Common myeloid progenitor, CD34-positive (primary cell): ENCODE results near the gene FBXL15.
A peak's percentile ranks its signal among the peaks of the same experiment; 100 is the strongest.

Experiments used
- CTCF ChIA-PET: fragments of 350-600 bp; sonication (Branson Sonifier 250); formaldehyde crosslinking; loops from one replicate; lab custom pipeline; 2021; ENCODE audit warnings: antibody characterized with exemption; lab: Charles Lee
- POLR2A ChIA-PET: fragments of 350-600 bp; sonication (Branson Sonifier 250); formaldehyde crosslinking; loops from one replicate; lab custom pipeline; 2021; ENCODE audit warnings: antibody characterized with exemption; lab: Charles Lee
- DNase-seq, 3 donors: peaks; one replicate each; pipeline versions ENCODE4 v3.0.0 to v3.0.0-alpha.2; 2013
- H3K27ac ChIP-seq, 2 experiments: 1 replicate in 1 of 2; 2 replicates in 1 of 2; pipeline ENCODE4 v1.7.0; 2013; ENCODE audit warnings: inconsistent platforms in 2 of 2, low read length in 2 of 2, mild to moderate bottlenecking in 2 of 2, low read depth in 1 of 2, moderate library complexity in 1 of 2; ENCODE audit not compliant: severe bottlenecking in 2 of 2, insufficient read depth in 1 of 2, poor library complexity in 1 of 2
- H3K27me3 ChIP-seq, 5 experiments: replicated peaks in 2 of 5; 1 replicate in 3 of 5; 2 replicates in 2 of 5; pipeline versions ENCODE4 v1.6.1 to v1.7.0; 2013; ENCODE audit warnings: low read length in 4 of 5, mild to moderate bottlenecking in 2 of 5, moderate library complexity in 2 of 5, inconsistent platforms in 1 of 5; ENCODE audit not compliant: insufficient read depth in 5 of 5, control insufficient read depth in 4 of 5
- H3K36me3 ChIP-seq, 4 experiments: 1 replicate in 2 of 4; 2 replicates in 2 of 4; pipeline versions ENCODE4 v1.6.1 to v1.7.0; 2013; ENCODE audit warnings: low read length in 3 of 4, control low read depth in 1 of 4, mild to moderate bottlenecking in 1 of 4; ENCODE audit not compliant: control insufficient read depth in 4 of 4, insufficient read depth in 4 of 4
- H3K4me1 ChIP-seq, 4 experiments: 1 replicate in 3 of 4; 2 replicates in 1 of 4; pipeline versions ENCODE4 v1.6.1 to v1.7.1; 2013; ENCODE audit warnings: low read length in 3 of 4, mild to moderate bottlenecking in 3 of 4, control low read depth in 1 of 4, inconsistent platforms in 1 of 4, moderate library complexity in 1 of 4; ENCODE audit not compliant: control insufficient read depth in 4 of 4, insufficient read depth in 4 of 4; ENCODE audit errors: control extremely low read depth in 1 of 4
- H3K4me3 ChIP-seq, 7 experiments: 1 replicate in 4 of 7; 2 replicates in 3 of 7; pipeline versions ENCODE4 v1.5.1 to v1.7.0; 2013; ENCODE audit warnings: mild to moderate bottlenecking in 7 of 7, low read length in 6 of 7, moderate library complexity in 6 of 7, inconsistent platforms in 2 of 7, low read depth in 2 of 7, control low read depth in 1 of 7; ENCODE audit not compliant: insufficient read depth in 4 of 7, control insufficient read depth in 1 of 7; ENCODE audit errors: extremely low read depth in 1 of 7
- H3K9me3 ChIP-seq, 5 experiments: 1 replicate in 4 of 5; 2 replicates in 1 of 5; pipeline versions ENCODE4 v1.6.1 to v1.7.1; 2013; ENCODE audit warnings: low read length in 4 of 5, mild to moderate bottlenecking in 2 of 5, inconsistent platforms in 1 of 5, low read depth in 1 of 5, moderate library complexity in 1 of 5; ENCODE audit not compliant: control insufficient read depth in 4 of 5, insufficient read depth in 2 of 5; ENCODE audit errors: control extremely low read depth in 1 of 5
- WGBS: methylation state at CpG from one replicate; pipeline ENCODE4 v1.1.5; 2013; ENCODE audit not compliant: insufficient coverage; 5-methylcytosine and 5-hydroxymethylcytosine counted together

The FBXL15 gene

GRCh38 chr10:102408728-102409603 lies 11.7 kb upstream of the FBXL15 start:
- POLR2A ChIA-PET: interaction anchor here (1.7 to 2.2 kb wide), 2 partner anchors 10 to 13 kb away, joined by 5 to 8 read pairs; partner anchors contain the start of gene NFKB2
- H3K4me3 ChIP-seq: peak overlapping the region; percentile 30 to 77 (median 65)
- H3K36me3 ChIP-seq: no peaks in the 10 kb centered on the region
- DNase-seq: peak in 2 of 3 donors; percentile 76 to 83
- H3K27me3 ChIP-seq: peaks cover 0 to 40% (median 28%) of the 10 kb centered on the region in 5 experiments
- H3K9me3 ChIP-seq: no peaks in the 10 kb centered on the region
- CTCF ChIA-PET: interaction anchor here (1.0 to 5.4 kb wide), 10 partner anchors 6 to 96 kb away, joined by 3 to 20 read pairs (median 6); partner anchors contain the start of gene FBXL15
- 0% methylated on average over 73 of the region's 103 CpGs for WGBS
- peaks cover 0 to 30% (median 22%) of the 10 kb centered on the region in 4 experiments for H3K4me1 ChIP-seq
- no peak overlapping the region for H3K27ac ChIP-seq

- ChIA-PET POLR2A (interaction anchor here (0.5 to 2.2 kb wide), 3 partner anchors 11 to 107 kb away, joined by 3 to 8 read pairs (median 5); partner anchors contain the start of gene NFKB2), CTCF (interaction anchor here (1.0 to 5.4 kb wide), 11 partner anchors 7 to 95 kb away, joined by 3 to 20 read pairs (median 6); partner anchors contain the start of genes FBXL15 and NFKB2)
- Histone ChIP-seq H3K36me3 (no peaks in the 10 kb centered on the region), H3K4me1 (peaks cover 0 to 30% (median 22%) of the 10 kb centered on the region in 4 experiments), H3K27me3 (peaks cover 0 to 40% (median 28%) of the 10 kb centered on the region in 5 experiments), H3K9me3 (no peaks in the 10 kb centered on the region), H3K27ac (no peak overlapping the region), H3K4me3 (peak overlapping the region; percentile 29 to 77 (median 58))
- no peak for DNase-seq
- 30% methylated on average over 13 of the region's 24 CpGs for WGBS
These were observed 10.8 kb upstream of the FBXL15 start for GRCh38 chr10:102409604-102410428.

GRCh38 chr10:102410429-102411073 lies 10.1 kb upstream of the FBXL15 start:
- WGBS: under 1% methylated on average over 32 of the region's 48 CpGs
- CTCF ChIA-PET: interaction anchor here (1.1 to 5.4 kb wide), 9 partner anchors 8 to 69 kb away, joined by 3 to 20 read pairs (median 6); partner anchors contain the start of genes FBXL15 and NFKB2

GRCh38 chr10:102411341-102412255 lies 9.0 kb upstream of the FBXL15 start:
- H3K27ac ChIP-seq: no peak overlapping the region
- H3K4me1 ChIP-seq: peaks cover 0 to 30% (median 22%) of the 10 kb centered on the region in 4 experiments
- 96% methylated on average over 11 of the region's 14 CpGs for WGBS
- H3K4me3 ChIP-seq: peak overlapping the region in 1 of 7 experiments; percentile 70
- ChIA-PET CTCF (interaction anchor here (1.1 to 5.4 kb wide), 8 partner anchors 9 to 68 kb away, joined by 3 to 20 read pairs (median 7); partner anchors contain the start of gene FBXL15), POLR2A (interaction anchor here (0.6 to 2.2 kb wide), 5 partner anchors 10 to 244 kb away, joined by 3 to 5 read pairs (median 3); partner anchors contain the start of gene NFKB2)
- H3K27me3 ChIP-seq: peaks cover 0 to 41% (median 31%) of the 10 kb centered on the region in 5 experiments
- H3K36me3 ChIP-seq: no peaks in the 10 kb centered on the region
- H3K9me3 ChIP-seq: no peaks in the 10 kb centered on the region
- DNase-seq: no peak

More at GRCh38 chr10:102410429-102411073, 10.1 kb upstream of the FBXL15 start:
- Histone ChIP-seq H3K4me1 (peaks cover 0 to 30% (median 22%) of the 10 kb centered on the region in 4 experiments), H3K4me3 (peak overlapping the region; percentile 29 to 77 (median 58)), H3K36me3 (no peaks in the 10 kb centered on the region), H3K27ac (no peak overlapping the region), H3K27me3 (peaks cover 0 to 40% (median 28%) of the 10 kb centered on the region in 5 experiments), H3K9me3 (no peaks in the 10 kb centered on the region)
- POLR2A ChIA-PET: interaction anchor here (0.5 to 2.2 kb wide), 5 partner anchors 11 to 224 kb away, joined by 3 to 8 read pairs (median 3); partner anchors contain the start of gene NFKB2
- DNase-seq: peak in 2 of 3 donors; percentile 72 to 73

GRCh38 chr10:102412293-102412692 lies 8.3 kb upstream of the FBXL15 start:
- CTCF ChIA-PET: interaction anchor here (1.1 to 5.4 kb wide), 7 partner anchors 8 to 23 kb away, joined by 3 to 20 read pairs (median 6); partner anchors contain the start of gene FBXL15
- Histone ChIP-seq H3K9me3 (no peaks in the 10 kb centered on the region), H3K27ac (no peak overlapping the region), H3K27me3 (peaks cover 0 to 44% (median 29%) of the 10 kb centered on the region in 5 experiments), H3K36me3 (no peaks in the 10 kb centered on the region), H3K4me1 (peaks cover 0 to 30% (median 22%) of the 10 kb centered on the region in 4 experiments), H3K4me3 (no peak overlapping the region)
- DNase-seq: no peak
- POLR2A ChIA-PET: interaction anchor here (0.8 to 1.4 kb wide), 2 partner anchors 10 to 244 kb away, joined by 3 read pairs; no protein-coding TSS in a partner anchor
- 90% methylated on average over 10 of the region's 10 CpGs for WGBS
